ENCODE results near the gene ACSS2. TPM values are rescaled to one million over a fixed set of nuclear protein-coding genes. Genes with fewer than 3 reads are reported as not detected.

ACSS2 gene
- total RNA-seq, 4 donors from 2014 or later = 48.5 to 89.6 (median 68.1) TPM

- no peaks in the 10 kb centered on the region for H3K36me3 ChIP-seq
- H3K4me1 ChIP-seq = no peaks in the 10 kb centered on the region
- no peak overlapping the region for H3K27ac ChIP-seq
- DNase-seq = no peak
- WGBS, 2 donors = 75 to 82% methylated on average over 2 of the region's 2 CpGs
- H3K9me3 ChIP-seq = no peaks in the 10 kb centered on the region
- intact Hi-C loops (cut with DNase I) = no loop called here
- no peaks in the 10 kb centered on the region for H3K27me3 ChIP-seq
- H3K4me3 ChIP-seq (replicated peaks in 1 of 3) = no peak overlapping the region
- TF ChIP-seq, protein P1, sequence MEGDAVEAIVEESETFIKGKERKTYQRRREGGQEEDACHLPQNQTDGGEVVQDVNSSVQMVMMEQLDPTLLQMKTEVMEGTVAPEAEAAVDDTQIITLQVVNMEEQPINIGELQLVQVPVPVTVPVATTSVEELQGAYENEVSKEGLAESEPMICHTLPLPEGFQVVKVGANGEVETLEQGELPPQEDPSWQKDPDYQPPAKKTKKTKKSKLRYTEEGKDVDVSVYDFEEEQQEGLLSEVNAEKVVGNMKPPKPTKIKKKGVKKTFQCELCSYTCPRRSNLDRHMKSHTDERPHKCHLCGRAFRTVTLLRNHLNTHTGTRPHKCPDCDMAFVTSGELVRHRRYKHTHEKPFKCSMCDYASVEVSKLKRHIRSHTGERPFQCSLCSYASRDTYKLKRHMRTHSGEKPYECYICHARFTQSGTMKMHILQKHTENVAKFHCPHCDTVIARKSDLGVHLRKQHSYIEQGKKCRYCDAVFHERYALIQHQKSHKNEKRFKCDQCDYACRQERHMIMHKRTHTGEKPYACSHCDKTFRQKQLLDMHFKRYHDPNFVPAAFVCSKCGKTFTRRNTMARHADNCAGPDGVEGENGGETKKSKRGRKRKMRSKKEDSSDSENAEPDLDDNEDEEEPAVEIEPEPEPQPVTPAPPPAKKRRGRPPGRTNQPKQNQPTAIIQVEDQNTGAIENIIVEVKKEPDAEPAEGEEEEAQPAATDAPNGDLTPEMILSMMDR (IDR thresholded peaks at IDR 0.05) = no peak
- TF ChIP-seq POLR2A (IDR thresholded peaks at IDR 0.05) = no peak
Observed at GRCh38 chr20:34842143-34842542, 34.3 kb upstream of the ACSS2 start.

GRCh38 chr20:34843421-34843820 lies 33.0 kb upstream of the ACSS2 start:
- TF ChIP-seq, protein P1 (IDR thresholded peaks at IDR 0.05) = no peak
- no peak for TF ChIP-seq POLR2A (IDR thresholded peaks at IDR 0.05)
- intact Hi-C loops (cut with DNase I) = no loop called here
- Histone ChIP-seq H3K36me3 (no peaks in the 10 kb centered on the region), H3K4me1 (no peaks in the 10 kb centered on the region), H3K27ac (no peak overlapping the region), H3K9me3 (no peaks in the 10 kb centered on the region), H3K4me3 (replicated peaks in 1 of 3) (no peak overlapping the region), H3K27me3 (no peaks in the 10 kb centered on the region)
- DNase-seq = no peak
- WGBS, 2 donors = 98 to 99% methylated on average over 2 of the region's 2 CpGs

GRCh38 chr20:34848597-34848996 lies 27.8 kb upstream of the ACSS2 start:
- no peaks in the 10 kb centered on the region for H3K9me3 ChIP-seq
- TF ChIP-seq, protein P1 (IDR thresholded peaks at IDR 0.05) = no peak
- TF ChIP-seq POLR2A (IDR thresholded peaks at IDR 0.05) = no peak
- H3K4me3 ChIP-seq (replicated peaks in 1 of 3) = no peak overlapping the region
- H3K36me3 ChIP-seq = peaks cover 16 to 21% of the 10 kb centered on the region in 2 donors
- no peak overlapping the region for H3K27ac ChIP-seq
- intact Hi-C loops (cut with DNase I) = no loop called here
- WGBS, 2 donors = 96% methylated on average over 5 of the region's 5 CpGs
- DNase-seq = no peak
- no peaks in the 10 kb centered on the region for H3K27me3 ChIP-seq
- H3K4me1 ChIP-seq = no peaks in the 10 kb centered on the region

DNA sequence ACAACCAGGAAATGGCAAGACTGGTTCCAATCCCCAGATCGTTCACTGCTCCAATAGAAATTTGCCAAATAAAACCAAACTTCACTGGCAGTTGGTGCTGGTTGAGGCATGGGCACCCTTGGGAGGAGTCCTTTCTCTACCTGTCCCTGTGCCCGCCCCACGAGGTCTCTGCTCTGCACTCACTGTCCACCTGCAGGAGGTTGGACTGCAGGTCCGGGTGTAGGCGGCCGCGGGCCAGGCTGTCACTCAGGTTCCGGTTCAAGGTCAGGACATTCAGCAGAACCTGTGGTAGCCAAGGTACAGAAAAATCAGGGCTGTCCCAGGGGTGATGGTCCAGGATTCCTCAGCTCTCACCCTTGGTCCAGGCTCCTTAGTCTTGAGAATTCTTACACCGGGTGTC lies 26.6 kb upstream of the ACSS2 start:
- Histone ChIP-seq H3K27me3 (no peaks in the 10 kb centered on the region), H3K27ac (no peak overlapping the region), H3K4me1 (no peaks in the 10 kb centered on the region), H3K9me3 (no peaks in the 10 kb centered on the region), H3K36me3 (peaks cover 16 to 21% of the 10 kb centered on the region in 2 donors), H3K4me3 (replicated peaks in 1 of 3) (no peak overlapping the region)
- 81 to 98% methylated on average over 2 to 9 of the region's 9 CpGs for WGBS, 2 donors
- DNase-seq = no peak
- intact Hi-C loops (cut with DNase I) = no loop called here
- TF ChIP-seq POLR2A (IDR thresholded peaks at IDR 0.05) = no peak
- TF ChIP-seq, protein P1 (IDR thresholded peaks at IDR 0.05) = no peak

DNA sequence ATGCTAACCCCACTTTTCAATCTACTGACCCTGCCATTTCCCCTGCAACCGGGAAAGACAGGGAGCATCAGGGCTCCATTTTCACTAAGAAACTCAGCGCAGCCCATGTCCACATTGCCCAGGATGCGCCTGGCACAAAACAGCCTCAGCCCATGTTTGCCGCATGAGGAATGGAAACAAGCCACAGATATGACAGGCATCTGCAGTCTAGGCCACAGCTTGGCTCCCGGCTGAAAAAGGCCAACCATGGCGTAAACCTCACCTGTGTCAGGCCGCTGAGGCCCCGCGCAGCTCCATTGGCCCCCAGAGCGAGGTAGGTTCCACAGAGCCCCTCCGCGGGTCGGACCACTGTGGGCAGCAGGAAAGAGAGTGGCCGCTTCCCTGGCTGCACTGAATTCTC lies 25.4 kb upstream of the ACSS2 start:
- H3K4me1 ChIP-seq = no peaks in the 10 kb centered on the region
- no peaks in the 10 kb centered on the region for H3K9me3 ChIP-seq
- no peak overlapping the region for H3K27ac ChIP-seq
- 94 to 96% methylated on average over 5 to 10 of the region's 14 CpGs for WGBS, 2 donors
- intact Hi-C loops (cut with DNase I) = no loop called here
- no peak for TF ChIP-seq POLR2A (IDR thresholded peaks at IDR 0.05)
- TF ChIP-seq, protein P1 (IDR thresholded peaks at IDR 0.05) = no peak
- no peak overlapping the region for H3K4me3 ChIP-seq (replicated peaks in 1 of 3)
- no peaks in the 10 kb centered on the region for H3K27me3 ChIP-seq
- H3K36me3 ChIP-seq = peaks cover 16 to 21% of the 10 kb centered on the region in 2 donors
- DNase-seq = no peak
